Measurements from ENCODE around the gene ATP2C2.

DNA sequence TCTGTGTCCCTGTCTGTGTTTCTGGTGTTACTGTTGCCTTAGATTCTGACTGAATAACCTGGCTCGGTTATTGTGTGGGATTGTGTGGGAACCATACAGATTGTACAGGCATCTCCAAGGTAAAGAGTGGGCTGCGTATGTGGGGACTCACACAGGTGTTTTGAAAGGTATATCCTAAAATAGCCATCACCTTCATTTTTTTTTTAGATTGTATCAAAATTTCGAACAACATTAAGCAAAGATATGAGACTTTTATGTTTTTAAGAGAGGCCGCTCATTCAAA, 53.5 kb downstream of the ATP2C2 start:
- no peak for TF ChIP-seq TAF1 (IDR thresholded peaks at IDR 0.05; ENCODE audit: borderline replicate concordance, insufficient read depth, low read length)
- no peak for TF ChIP-seq POLR2AphosphoS5 (IDR thresholded peaks at IDR 0.05; ENCODE audit: low read depth, low read length)
- no peak for TF ChIP-seq SIN3A (IDR thresholded peaks at IDR 0.05; ENCODE audit: borderline replicate concordance, insufficient read depth, low read length)
- TF ChIP-seq FOXP2 (optimal IDR thresholded peaks at IDR 0.05; ENCODE audit: borderline replicate concordance, extremely low read depth, extremely low read length, insufficient read depth), result no peak

All from PFSK-1 (cell line).